Breast epithelium (tissue), 4 donors: ENCODE measurements around the gene KIF22. TPM values are rescaled to one million over a fixed set of nuclear protein-coding genes. Genes with fewer than 3 reads are reported as not detected.

Source experiments
- DNase-seq, 2 donors: peaks; one replicate each; pipeline ENCODE4 v3.0.0-alpha.2; 2019; ENCODE audit warnings: low spot score in 2 of 2
- H3K27ac ChIP-seq, 2 donors: fragments of 200-600 bp; sonication (generic) in 1 of 2; one replicate each; pipeline ENCODE4 v1.5.1; 2016 to 2019; ENCODE audit warnings: mild to moderate bottlenecking in 1 of 2
- H3K27me3 ChIP-seq, 2 donors: fragments of 200-600 bp; sonication (generic) in 1 of 2; one replicate each; pipeline versions ENCODE4 v1.5.1 to v1.6.0; 2017 to 2019; ENCODE audit warnings: control low read depth in 1 of 2, mild to moderate bottlenecking in 1 of 2
- H3K36me3 ChIP-seq: fragments of 200-600 bp; one replicate; pipeline ENCODE4 v1.5.1; 2019
- H3K4me1 ChIP-seq, 2 donors: fragments of 200-600 bp; sonication (generic); one replicate each; pipeline ENCODE4 v1.5.1; 2016 to 2019; ENCODE audit warnings: control low read depth in 1 of 2
- H3K4me3 ChIP-seq, 3 donors: fragments of 200-600 bp; sonication (generic); 1 replicate in 2 of 3; 2 replicates in 1 of 3; pipeline ENCODE4 v1.5.1; 2016 to 2019; ENCODE audit warnings: mild to moderate bottlenecking in 3 of 3, moderate library complexity in 2 of 3
- H3K9me3 ChIP-seq, 2 donors: fragments of 200-600 bp; sonication (generic) in 1 of 2; one replicate each; pipeline ENCODE4 v1.5.1; 2016 to 2019; ENCODE audit warnings: control low read depth in 1 of 2
- CTCF ChIP-seq, 3 donors: fragments of 450-650 bp; IDR thresholded peaks; one replicate each; pipeline ENCODE4 v1.5.1; 2016 to 2017; ENCODE audit warnings: antibody characterized with exemption in 3 of 3, mild to moderate bottlenecking in 3 of 3, moderate library complexity in 3 of 3
- POLR2A ChIP-seq: fragments of 450-650 bp; IDR thresholded peaks from one replicate; pipeline ENCODE4 v1.6.1; 2016; ENCODE audit warnings: antibody characterized with exemption, mild to moderate bottlenecking, moderate library complexity
- POLR2AphosphoS5 ChIP-seq, 3 donors: sonication (generic); formaldehyde crosslinking; IDR thresholded peaks; one replicate each; pipeline ENCODE4 v1.6.1; 2017; ENCODE audit warnings: antibody characterized with exemption in 3 of 3
- intact Hi-C: fragments of 100-400 bp; cut with DNase I; formaldehyde crosslinking; loops from one replicate; pipeline ENCODE4 v1.15.1; 2023; ENCODE audit warnings: low total_unique reads
- total RNA-seq, 3 donors: library from RNA; depleted of rRNA; stranded (reverse); fragments of >200 nt; gene quantifications; one replicate each; pipeline ENCODE4 v1.1.0, GENCODE V29; 2016

KIF22 gene
- total RNA-seq, 3 donors from 2014 or later = 16.3 to 50.2 (median 22.3) TPM

- intact Hi-C loops = no loop called here
- peaks cover 3 to 13% of the 10 kb centered on the region in 2 donors for H3K4me1 ChIP-seq
Measured at GRCh38 chr16:29815032-29815721, 24.6 kb downstream of the KIF22 start.

DNA sequence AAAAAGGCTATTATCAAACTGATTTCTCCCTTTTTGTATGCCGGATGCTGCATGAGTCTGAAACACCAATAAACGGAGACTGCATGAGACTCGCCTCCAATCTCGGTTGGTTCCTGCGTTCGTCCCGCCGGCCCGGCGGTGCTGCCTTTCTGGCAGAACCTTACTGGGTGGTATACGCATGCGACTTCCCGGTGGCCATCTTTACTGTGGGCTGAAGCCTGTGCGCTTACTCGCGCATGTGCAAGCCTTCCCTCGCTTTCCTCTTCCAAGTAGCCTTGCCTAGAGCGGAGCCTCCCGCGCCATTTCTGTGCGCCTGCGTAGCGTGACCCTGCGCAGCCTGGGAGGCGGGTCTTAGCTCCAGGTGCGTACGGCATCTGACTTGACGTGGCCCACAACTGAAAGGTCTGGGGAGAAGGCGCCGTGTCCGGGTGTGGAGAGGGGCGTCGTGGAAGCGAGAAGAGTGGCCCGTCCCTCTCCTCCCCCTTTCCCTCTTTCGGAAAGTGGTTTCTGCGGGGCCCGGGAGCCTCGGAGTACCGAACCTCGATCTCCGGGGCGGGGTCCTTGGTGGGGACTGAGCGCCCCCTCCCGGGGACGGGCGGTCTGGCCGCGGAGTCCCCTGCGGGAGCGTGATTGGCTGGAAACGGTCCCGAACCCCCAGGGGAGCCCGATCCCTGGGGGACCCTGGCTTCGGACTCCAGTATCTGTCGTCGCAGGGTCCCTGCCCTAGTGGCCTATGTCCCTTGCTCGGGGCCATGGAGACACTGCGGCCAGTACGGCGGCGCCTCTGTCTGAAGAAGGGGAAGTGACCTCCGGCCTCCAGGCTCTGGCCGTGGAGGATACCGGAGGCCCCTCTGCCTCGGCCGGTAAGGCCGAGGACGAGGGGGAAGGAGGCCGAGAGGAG is 25.5 kb downstream of the KIF22 start, which contains the start of gene PAGR1:
Gene PAGR1, plus strand, starts transcription at position 360 of the 901 bp plus-strand sequence. Its CDS starts 374 bp downstream, at position 734.
- H3K9me3 ChIP-seq = no peaks in the 10 kb centered on the region
- peak; percentile 98 to 99 for DNase-seq
- TF ChIP-seq POLR2AphosphoS5 (IDR thresholded peaks at IDR 0.05) = peak; percentile 89 to 91 (median 91)
- TF ChIP-seq CTCF (IDR thresholded peaks at IDR 0.05) = peak; percentile 76 to 91 (median 86)
- TF ChIP-seq POLR2A = peak; percentile 48
- H3K27me3 ChIP-seq = no peaks in the 10 kb centered on the region
- H3K36me3 ChIP-seq = no peaks in the 10 kb centered on the region
- peaks cover 0 to 11% of the 10 kb centered on the region in 2 donors for H3K4me1 ChIP-seq
- H3K27ac ChIP-seq = peak within 1 kb of the TSS; percentile 94 to 96
- peak within 1 kb of the TSS; percentile 64 to 84 (median 81) for H3K4me3 ChIP-seq
- intact Hi-C loops = no loop called here

More at GRCh38 chr16:29815032-29815721, 24.6 kb downstream of the KIF22 start:
- Histone ChIP-seq H3K9me3 (no peaks in the 10 kb centered on the region), H3K27me3 (no peaks in the 10 kb centered on the region), H3K27ac (peak overlapping the region; percentile 26 to 83), H3K36me3 (no peaks in the 10 kb centered on the region), H3K4me3 (peak overlapping the region; percentile 64 to 84 (median 81))
- TF ChIP-seq POLR2A (no peak), CTCF (IDR thresholded peaks at IDR 0.05) (no peak), POLR2AphosphoS5 (IDR thresholded peaks at IDR 0.05) (no peak)
- DNase-seq = no peak

- no peak for TF ChIP-seq POLR2AphosphoS5 (IDR thresholded peaks at IDR 0.05)
- TF ChIP-seq CTCF (IDR thresholded peaks at IDR 0.05) = peak in 1 of 3 donors; percentile 20
- no peak for TF ChIP-seq POLR2A
- no peak for DNase-seq
- intact Hi-C loops = no loop called here
Measured at GRCh38 chr16:29816694-29817441, 26.3 kb downstream of the KIF22 start.

DNA sequence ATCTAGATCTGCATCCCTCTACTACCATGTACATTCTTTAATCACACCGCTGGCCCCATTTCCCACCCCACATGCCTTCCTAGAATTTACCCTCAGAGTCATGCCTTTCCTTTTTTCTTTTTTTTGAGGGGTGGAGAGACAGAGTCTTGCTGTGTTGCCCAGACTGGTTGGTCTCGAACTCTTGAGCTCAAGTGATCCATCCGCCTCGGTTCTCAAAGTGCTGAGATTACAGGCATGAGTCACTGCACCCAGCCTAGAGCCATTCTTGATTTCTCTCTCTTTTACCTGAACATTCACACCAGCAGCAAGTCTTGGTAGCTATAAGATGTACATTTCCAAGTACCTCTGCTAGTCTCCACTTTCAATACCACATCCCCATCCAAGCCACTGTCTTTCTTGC is 27.5 kb downstream of the KIF22 start:
- Histone ChIP-seq H3K27ac (no peak overlapping the region), H3K4me3 (no peak overlapping the region)

More at GRCh38 chr16:29816694-29817441, 26.3 kb downstream of the KIF22 start:
- no peaks in the 10 kb centered on the region for H3K36me3 ChIP-seq
- H3K27me3 ChIP-seq = no peaks in the 10 kb centered on the region
- H3K4me1 ChIP-seq = peaks cover 4 to 11% of the 10 kb centered on the region in 2 donors
- peak overlapping the region; percentile 64 to 84 (median 81) for H3K4me3 ChIP-seq
- H3K27ac ChIP-seq = peak overlapping the region; percentile 94 to 96
- no peaks in the 10 kb centered on the region for H3K9me3 ChIP-seq

More for the DNA sequence above, 27.5 kb downstream of the KIF22 start:
- no peaks in the 10 kb centered on the region for H3K27me3 ChIP-seq
- peaks cover 4 to 19% of the 10 kb centered on the region in 2 donors for H3K4me1 ChIP-seq
- no peaks in the 10 kb centered on the region for H3K36me3 ChIP-seq
- intact Hi-C loops = no loop called here
- no peaks in the 10 kb centered on the region for H3K9me3 ChIP-seq
- DNase-seq = no peak
- TF ChIP-seq POLR2AphosphoS5 (IDR thresholded peaks at IDR 0.05) (no peak), CTCF (IDR thresholded peaks at IDR 0.05) (no peak), POLR2A (no peak)
